HEK293 (cell line): Measurements from ENCODE around the gene COPE.

Source experiments
- CTCF ChIA-PET: fragments of 350-600 bp; formaldehyde crosslinking; extraction: SDS; loops from one replicate; lab custom pipeline; 2021; ENCODE audit warnings: antibody characterized with exemption; lab: Yijun Ruan, JAX
- POLR2A ChIA-PET: fragments of 300-600 bp; formaldehyde crosslinking; extraction: SDS; loops from one replicate; lab custom pipeline; 2020; ENCODE audit warnings: antibody characterized with exemption, inconsistent platforms; lab: Yijun Ruan, JAX
- H3K27ac ChIP-seq: fragments of 200-500 bp; sonication (Bioruptor generic); 2 replicates; pipeline ENCODE4 v1.5.1; 2014; ENCODE audit warnings: low read depth, low read length, control low read depth, inconsistent platforms; ENCODE audit errors: extremely low read depth
- H3K36me3 ChIP-seq, 2 experiments: fragments of 200-500 bp in 1 of 2; sonication (Bioruptor generic) in 1 of 2; 1 replicate in 1 of 2; 2 replicates in 1 of 2; pipeline ENCODE4 v1.5.1; 2014 to 2017; ENCODE audit warnings: inconsistent platforms in 2 of 2, low read length in 2 of 2; ENCODE audit not compliant: control insufficient read depth in 2 of 2, insufficient read depth in 1 of 2
- H3K4me1 ChIP-seq: fragments of 200-500 bp; sonication (Bioruptor generic); 2 replicates; pipeline ENCODE4 v1.5.1; 2014; ENCODE audit warnings: mild to moderate bottlenecking, low read length, inconsistent platforms; ENCODE audit not compliant: control insufficient read depth, insufficient read depth
- H3K4me3 ChIP-seq: 2 replicates; pipeline ENCODE4 v1.5.1; 2011; ENCODE audit warnings: low read depth, mild to moderate bottlenecking, control low read depth, low read length, moderate library complexity
- H3K9me3 ChIP-seq: fragments of 200-500 bp; sonication (Bioruptor generic); 2 replicates; pipeline ENCODE4 v1.5.1; 2014; ENCODE audit warnings: low read depth, low read length, inconsistent platforms; ENCODE audit not compliant: control insufficient read depth, insufficient read depth
- BCL11B ChIP-seq: fragments of 450-650 bp; formaldehyde crosslinking; IDR thresholded peaks from 2 replicates; pipeline ENCODE4 v1.5.1; 2016; ENCODE audit warnings: low read depth, missing biosample characterization, missing genetic modification characterization
- HOXD13 ChIP-seq: sonication (generic); formaldehyde crosslinking; IDR thresholded peaks from 2 replicates; pipeline ENCODE4 v1.8.0; 2022; ENCODE audit warnings: missing genetic modification reagents, borderline replicate concordance
- KLF16 ChIP-seq: fragments of 450-650 bp; formaldehyde crosslinking; IDR thresholded peaks from 2 replicates; pipeline ENCODE4 v1.5.1; 2017; ENCODE audit warnings: missing biosample characterization, missing genetic modification characterization
- OVOL3 ChIP-seq: fragments of 450-650 bp; formaldehyde crosslinking; IDR thresholded peaks from 2 replicates; pipeline ENCODE4 v1.5.1; 2016; ENCODE audit warnings: missing biosample characterization, missing genetic modification characterization
- RBAK ChIP-seq: fragments of 450-650 bp; formaldehyde crosslinking; IDR thresholded peaks from 2 replicates; pipeline ENCODE4 v1.5.1; 2016; ENCODE audit warnings: missing biosample characterization, missing genetic modification characterization
- TCF7L2 ChIP-seq: IDR thresholded peaks from 2 replicates; pipeline ENCODE4 v1.6.1; 2011; ENCODE audit warnings: low read depth, mild to moderate bottlenecking, inconsistent platforms, low read length, moderate library complexity, borderline replicate concordance
- WT1 ChIP-seq: fragments of 450-650 bp; formaldehyde crosslinking; IDR thresholded peaks from 2 replicates; pipeline ENCODE4 v1.5.1; 2016; ENCODE audit warnings: missing biosample characterization, missing genetic modification characterization
- ZEB2 ChIP-seq: fragments of 450-650 bp; formaldehyde crosslinking; IDR thresholded peaks from 2 replicates; pipeline ENCODE4 v1.5.1; 2016; ENCODE audit warnings: missing biosample characterization, missing genetic modification characterization
- ZFP3 ChIP-seq: fragments of 450-650 bp; formaldehyde crosslinking; IDR thresholded peaks from 2 replicates; pipeline ENCODE4 v1.5.1; 2016; ENCODE audit warnings: low read depth, missing biosample characterization, missing genetic modification characterization
- ZNF133 ChIP-seq: fragments of 450-650 bp; formaldehyde crosslinking; IDR thresholded peaks from 2 replicates; pipeline ENCODE4 v1.5.1; 2016; ENCODE audit warnings: missing biosample characterization, missing genetic modification characterization
- ZNF248 ChIP-seq: fragments of 450-650 bp; formaldehyde crosslinking; IDR thresholded peaks from 2 replicates; pipeline ENCODE4 v1.5.1; 2017; ENCODE audit warnings: missing biosample characterization, missing genetic modification characterization
- ZNF292 ChIP-seq: fragments of 450-650 bp; formaldehyde crosslinking; IDR thresholded peaks from 2 replicates; pipeline ENCODE4 v1.5.1; 2016; ENCODE audit warnings: low read depth, missing biosample characterization, missing genetic modification characterization, borderline replicate concordance
- ZNF600 ChIP-seq: fragments of 450-650 bp; formaldehyde crosslinking; IDR thresholded peaks from 2 replicates; pipeline ENCODE4 v1.5.1; 2016; ENCODE audit warnings: missing biosample characterization, missing genetic modification characterization
- ZNF621 ChIP-seq: fragments of 450-650 bp; formaldehyde crosslinking; IDR thresholded peaks from 2 replicates; pipeline ENCODE4 v1.5.1; 2017; ENCODE audit warnings: missing biosample characterization, missing genetic modification characterization
- ZNF660 ChIP-seq: fragments of 450-650 bp; IDR thresholded peaks from 2 replicates; pipeline ENCODE4 v1.5.1; 2018; ENCODE audit warnings: missing biosample characterization, mild to moderate bottlenecking, missing genetic modification characterization
- ZNF76 ChIP-seq: fragments of 450-650 bp; formaldehyde crosslinking; IDR thresholded peaks from 2 replicates; pipeline ENCODE4; 2016; ENCODE audit warnings: low read depth, missing biosample characterization, missing genetic modification characterization, borderline replicate concordance
- TF ChIP-seq, protein P1 (sequence below): fragments of 450-650 bp; formaldehyde crosslinking; IDR thresholded peaks from 2 replicates; pipeline ENCODE4 v1.5.1; 2016; ENCODE audit warnings: missing biosample characterization, missing genetic modification characterization
- TF ChIP-seq, protein P2 (sequence below): fragments of 450-650 bp; formaldehyde crosslinking; IDR thresholded peaks from 2 replicates; pipeline ENCODE4 v1.5.1; 2016; ENCODE audit warnings: missing biosample characterization, missing genetic modification characterization
- TF ChIP-seq, protein P3 (sequence below): fragments of 450-650 bp; formaldehyde crosslinking; IDR thresholded peaks from 2 replicates; pipeline ENCODE4 v1.5.1; 2016; ENCODE audit warnings: missing biosample characterization, missing genetic modification characterization
- TF ChIP-seq, protein P4 (sequence below): fragments of 450-650 bp; formaldehyde crosslinking; IDR thresholded peaks from 2 replicates; pipeline ENCODE4 v1.5.1; 2016; ENCODE audit warnings: missing biosample characterization, missing genetic modification characterization, borderline replicate concordance
- TF ChIP-seq, protein P5 (sequence below): fragments of 450-650 bp; formaldehyde crosslinking; IDR thresholded peaks from 2 replicates; pipeline ENCODE4; 2016; ENCODE audit warnings: missing biosample characterization, missing genetic modification characterization
- TF ChIP-seq, protein P6 (sequence below): fragments of 450-650 bp; formaldehyde crosslinking; IDR thresholded peaks from 2 replicates; pipeline ENCODE4 v1.5.1; 2016; ENCODE audit warnings: missing biosample characterization, missing genetic modification characterization
- TF ChIP-seq, protein P7 (sequence below): fragments of 450-650 bp; formaldehyde crosslinking; IDR thresholded peaks from 2 replicates; pipeline ENCODE4 v1.5.1; 2016; ENCODE audit warnings: missing biosample characterization, missing genetic modification characterization

COPE gene

DNA sequence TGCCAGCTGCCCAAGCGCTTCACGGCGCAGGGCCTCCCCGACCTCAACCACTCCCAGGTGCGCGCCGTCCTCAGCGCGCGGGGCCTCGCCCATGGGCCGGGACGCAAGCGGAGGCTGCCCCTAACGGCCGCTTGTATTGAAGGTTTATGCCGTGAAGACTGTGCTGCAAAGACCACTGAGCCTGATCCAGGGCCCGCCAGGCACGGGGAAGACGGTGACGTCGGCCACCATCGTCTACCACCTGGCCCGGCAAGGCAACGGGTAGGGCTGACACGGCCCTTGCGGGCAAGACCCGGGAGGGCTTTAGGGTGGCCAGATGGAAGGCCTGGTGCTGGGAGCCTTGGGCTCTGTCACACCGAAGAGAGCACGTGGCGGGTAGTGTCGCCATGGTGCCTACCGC, 64.2 kb downstream of the COPE start:
- Histone ChIP-seq H3K36me3 (peaks cover 8 to 99% of the 10 kb centered on the region in 2 experiments; a peak in 2 of 3 replicates), H3K9me3 (no peaks in the 10 kb centered on the region), H3K4me3 (no peak overlapping the region), H3K4me1 (no peaks in the 10 kb centered on the region), H3K27ac (no peak overlapping the region)
- POLR2A ChIA-PET: no interaction called here
- CTCF ChIA-PET: interaction anchor here (0.7 to 1.6 kb wide), 3 partner anchors 8 to 58 kb away, joined by 3 to 8 read pairs (median 3); no protein-coding TSS in a partner anchor
- TF ChIP-seq, protein P1, sequence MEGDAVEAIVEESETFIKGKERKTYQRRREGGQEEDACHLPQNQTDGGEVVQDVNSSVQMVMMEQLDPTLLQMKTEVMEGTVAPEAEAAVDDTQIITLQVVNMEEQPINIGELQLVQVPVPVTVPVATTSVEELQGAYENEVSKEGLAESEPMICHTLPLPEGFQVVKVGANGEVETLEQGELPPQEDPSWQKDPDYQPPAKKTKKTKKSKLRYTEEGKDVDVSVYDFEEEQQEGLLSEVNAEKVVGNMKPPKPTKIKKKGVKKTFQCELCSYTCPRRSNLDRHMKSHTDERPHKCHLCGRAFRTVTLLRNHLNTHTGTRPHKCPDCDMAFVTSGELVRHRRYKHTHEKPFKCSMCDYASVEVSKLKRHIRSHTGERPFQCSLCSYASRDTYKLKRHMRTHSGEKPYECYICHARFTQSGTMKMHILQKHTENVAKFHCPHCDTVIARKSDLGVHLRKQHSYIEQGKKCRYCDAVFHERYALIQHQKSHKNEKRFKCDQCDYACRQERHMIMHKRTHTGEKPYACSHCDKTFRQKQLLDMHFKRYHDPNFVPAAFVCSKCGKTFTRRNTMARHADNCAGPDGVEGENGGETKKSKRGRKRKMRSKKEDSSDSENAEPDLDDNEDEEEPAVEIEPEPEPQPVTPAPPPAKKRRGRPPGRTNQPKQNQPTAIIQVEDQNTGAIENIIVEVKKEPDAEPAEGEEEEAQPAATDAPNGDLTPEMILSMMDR: no peak

DNA sequence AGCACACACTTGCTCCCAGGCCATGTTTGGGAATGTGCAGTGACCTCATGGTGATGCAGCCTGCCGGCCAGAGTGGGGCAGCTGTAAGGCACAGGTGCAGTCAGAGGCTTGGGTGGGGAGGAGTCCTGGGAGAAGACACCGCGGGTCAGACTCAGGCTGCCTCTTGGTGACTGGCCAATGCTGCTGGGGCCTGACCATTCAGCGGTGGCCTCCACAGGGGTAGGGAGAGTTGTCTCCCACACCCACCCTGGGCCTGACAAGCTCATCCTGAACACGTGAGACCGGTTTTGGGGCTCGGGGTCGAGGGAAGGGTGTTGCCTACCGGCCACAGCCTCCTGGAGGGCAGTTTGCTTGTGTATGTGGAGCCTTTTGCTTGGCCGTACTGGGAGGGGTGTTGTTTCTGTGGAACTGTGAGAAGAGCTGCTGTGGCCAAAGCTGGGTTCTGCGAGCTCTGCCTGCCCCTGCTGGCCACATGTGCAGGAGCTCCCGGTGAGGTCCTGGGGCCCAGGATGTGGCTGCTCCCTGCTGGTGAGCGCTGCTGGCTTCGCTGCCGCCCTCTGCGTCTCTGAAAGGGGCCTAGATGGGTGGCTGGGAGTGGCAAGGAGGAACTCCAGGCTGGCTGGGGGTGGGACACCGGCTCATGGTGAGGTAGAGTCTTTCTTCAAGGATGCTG, 65.3 kb downstream of the COPE start:
- CTCF ChIA-PET: interaction anchor here (0.6 to 0.7 kb wide), 2 partner anchors 318 to 383 kb away, joined by 3 to 5 read pairs; no protein-coding TSS in a partner anchor

DNA sequence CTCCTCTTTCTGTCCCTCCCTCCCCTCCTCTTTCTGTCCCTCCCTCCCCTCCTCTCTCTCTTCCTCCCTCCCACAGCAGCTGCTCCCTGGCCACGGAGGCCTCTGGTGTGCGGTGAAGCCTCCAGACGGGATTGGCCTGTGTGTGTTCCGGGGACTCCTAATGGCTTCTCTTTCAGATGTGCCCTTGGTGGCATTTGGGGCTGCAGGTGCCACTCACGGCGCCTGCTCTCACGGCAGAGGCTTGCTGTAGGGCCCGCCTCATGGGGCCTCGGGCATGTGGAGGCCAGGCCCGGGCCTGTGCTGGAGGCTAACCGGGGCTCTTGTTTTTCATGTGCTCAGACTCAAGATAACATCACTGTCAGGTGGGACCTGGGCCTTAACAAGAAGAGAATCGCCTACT, 66.5 kb downstream of the COPE start:
- H3K27ac ChIP-seq: no peak overlapping the region
- ChIA-PET CTCF (no interaction called here), POLR2A (no interaction called here)
- TF ChIP-seq ZNF133: no peak
- TF ChIP-seq, protein P2, sequence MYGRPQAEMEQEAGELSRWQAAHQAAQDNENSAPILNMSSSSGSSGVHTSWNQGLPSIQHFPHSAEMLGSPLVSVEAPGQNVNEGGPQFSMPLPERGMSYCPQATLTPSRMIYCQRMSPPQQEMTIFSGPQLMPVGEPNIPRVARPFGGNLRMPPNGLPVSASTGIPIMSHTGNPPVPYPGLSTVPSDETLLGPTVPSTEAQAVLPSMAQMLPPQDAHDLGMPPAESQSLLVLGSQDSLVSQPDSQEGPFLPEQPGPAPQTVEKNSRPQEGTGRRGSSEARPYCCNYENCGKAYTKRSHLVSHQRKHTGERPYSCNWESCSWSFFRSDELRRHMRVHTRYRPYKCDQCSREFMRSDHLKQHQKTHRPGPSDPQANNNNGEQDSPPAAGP (tag by site-specific recombination): no peak
- TF ChIP-seq TCF7L2: no peak
- TF ChIP-seq, protein P3, sequence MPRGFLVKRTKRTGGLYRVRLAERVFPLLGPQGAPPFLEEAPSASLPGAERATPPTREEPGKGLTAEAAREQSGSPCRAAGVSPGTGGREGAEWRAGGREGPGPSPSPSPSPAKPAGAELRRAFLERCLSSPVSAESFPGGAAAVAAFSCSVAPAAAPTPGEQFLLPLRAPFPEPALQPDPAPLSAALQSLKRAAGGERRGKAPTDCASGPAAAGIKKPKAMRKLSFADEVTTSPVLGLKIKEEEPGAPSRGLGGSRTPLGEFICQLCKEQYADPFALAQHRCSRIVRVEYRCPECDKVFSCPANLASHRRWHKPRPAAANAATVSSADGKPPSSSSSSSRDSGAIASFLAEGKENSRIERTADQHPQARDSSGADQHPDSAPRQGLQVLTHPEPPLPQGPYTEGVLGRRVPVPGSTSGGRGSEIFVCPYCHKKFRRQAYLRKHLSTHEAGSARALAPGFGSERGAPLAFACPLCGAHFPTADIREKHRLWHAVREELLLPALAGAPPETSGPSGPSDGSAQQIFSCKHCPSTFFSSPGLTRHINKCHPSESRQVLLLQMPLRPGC (tag by site-specific recombination): no peak
- TF ChIP-seq BCL11B (tag by site-specific recombination): no peak
- TF ChIP-seq, protein P4, sequence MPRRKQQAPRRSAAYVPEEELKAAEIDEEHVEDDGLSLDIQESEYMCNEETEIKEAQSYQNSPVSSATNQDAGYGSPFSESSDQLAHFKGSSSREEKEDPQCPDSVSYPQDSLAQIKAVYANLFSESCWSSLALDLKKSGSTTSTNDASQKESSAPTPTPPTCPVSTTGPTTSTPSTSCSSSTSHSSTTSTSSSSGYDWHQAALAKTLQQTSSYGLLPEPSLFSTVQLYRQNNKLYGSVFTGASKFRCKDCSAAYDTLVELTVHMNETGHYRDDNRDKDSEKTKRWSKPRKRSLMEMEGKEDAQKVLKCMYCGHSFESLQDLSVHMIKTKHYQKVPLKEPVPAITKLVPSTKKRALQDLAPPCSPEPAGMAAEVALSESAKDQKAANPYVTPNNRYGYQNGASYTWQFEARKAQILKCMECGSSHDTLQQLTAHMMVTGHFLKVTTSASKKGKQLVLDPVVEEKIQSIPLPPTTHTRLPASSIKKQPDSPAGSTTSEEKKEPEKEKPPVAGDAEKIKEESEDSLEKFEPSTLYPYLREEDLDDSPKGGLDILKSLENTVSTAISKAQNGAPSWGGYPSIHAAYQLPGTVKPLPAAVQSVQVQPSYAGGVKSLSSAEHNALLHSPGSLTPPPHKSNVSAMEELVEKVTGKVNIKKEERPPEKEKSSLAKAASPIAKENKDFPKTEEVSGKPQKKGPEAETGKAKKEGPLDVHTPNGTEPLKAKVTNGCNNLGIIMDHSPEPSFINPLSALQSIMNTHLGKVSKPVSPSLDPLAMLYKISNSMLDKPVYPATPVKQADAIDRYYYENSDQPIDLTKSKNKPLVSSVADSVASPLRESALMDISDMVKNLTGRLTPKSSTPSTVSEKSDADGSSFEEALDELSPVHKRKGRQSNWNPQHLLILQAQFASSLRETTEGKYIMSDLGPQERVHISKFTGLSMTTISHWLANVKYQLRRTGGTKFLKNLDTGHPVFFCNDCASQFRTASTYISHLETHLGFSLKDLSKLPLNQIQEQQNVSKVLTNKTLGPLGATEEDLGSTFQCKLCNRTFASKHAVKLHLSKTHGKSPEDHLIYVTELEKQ (tag by site-specific recombination): no peak
- TF ChIP-seq, protein P5, sequence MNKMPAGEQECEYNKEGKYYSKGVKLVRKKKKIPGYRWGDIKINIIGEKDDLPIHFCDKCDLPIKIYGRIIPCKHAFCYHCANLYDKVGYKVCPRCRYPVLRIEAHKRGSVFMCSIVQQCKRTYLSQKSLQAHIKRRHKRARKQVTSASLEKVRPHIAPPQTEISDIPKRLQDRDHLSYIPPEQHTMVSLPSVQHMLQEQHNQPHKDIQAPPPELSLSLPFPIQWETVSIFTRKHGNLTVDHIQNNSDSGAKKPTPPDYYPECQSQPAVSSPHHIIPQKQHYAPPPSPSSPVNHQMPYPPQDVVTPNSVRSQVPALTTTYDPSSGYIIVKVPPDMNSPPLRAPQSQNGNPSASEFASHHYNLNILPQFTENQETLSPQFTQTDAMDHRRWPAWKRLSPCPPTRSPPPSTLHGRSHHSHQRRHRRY (tag by site-specific recombination): no peak
- TF ChIP-seq ZNF600 (tag by site-specific recombination): no peak

More for the DNA sequence above, 65.3 kb downstream of the COPE start:
- H3K4me3 ChIP-seq: no peak overlapping the region
- POLR2A ChIA-PET: no interaction called here
- H3K36me3 ChIP-seq: peaks cover 8 to 99% of the 10 kb centered on the region in 2 experiments; a peak in 2 of 3 replicates
- TF ChIP-seq, protein P6, sequence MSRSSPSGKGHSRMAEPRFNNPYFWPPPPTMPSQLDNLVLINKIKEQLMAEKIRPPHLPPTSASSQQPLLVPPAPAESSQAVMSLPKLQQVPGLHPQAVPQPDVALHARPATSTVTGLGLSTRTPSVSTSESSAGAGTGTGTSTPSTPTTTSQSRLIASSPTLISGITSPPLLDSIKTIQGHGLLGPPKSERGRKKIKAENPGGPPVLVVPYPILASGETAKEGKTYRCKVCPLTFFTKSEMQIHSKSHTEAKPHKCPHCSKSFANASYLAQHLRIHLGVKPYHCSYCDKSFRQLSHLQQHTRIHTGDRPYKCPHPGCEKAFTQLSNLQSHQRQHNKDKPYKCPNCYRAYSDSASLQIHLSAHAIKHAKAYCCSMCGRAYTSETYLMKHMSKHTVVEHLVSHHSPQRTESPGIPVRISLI (tag by site-specific recombination): no peak
- TF ChIP-seq WT1 (tag by site-specific recombination) (no peak), ZNF292 (tag by site-specific recombination) (no peak), ZNF660 (tag by site-specific recombination) (no peak), KLF16 (tag by site-specific recombination) (no peak), OVOL3 (no peak), ZNF248 (tag by site-specific recombination) (no peak), ZEB2 (tag by site-specific recombination) (no peak), HOXD13 (CRISPR knock-in tag) (no peak), RBAK (tag by site-specific recombination) (no peak), ZNF621 (tag by site-specific recombination) (no peak), ZNF76 (tag by site-specific recombination) (no peak), ZFP3 (tag by site-specific recombination) (no peak)
- TF ChIP-seq, protein P5 (tag by site-specific recombination): no peak
- TF ChIP-seq, protein P7, sequence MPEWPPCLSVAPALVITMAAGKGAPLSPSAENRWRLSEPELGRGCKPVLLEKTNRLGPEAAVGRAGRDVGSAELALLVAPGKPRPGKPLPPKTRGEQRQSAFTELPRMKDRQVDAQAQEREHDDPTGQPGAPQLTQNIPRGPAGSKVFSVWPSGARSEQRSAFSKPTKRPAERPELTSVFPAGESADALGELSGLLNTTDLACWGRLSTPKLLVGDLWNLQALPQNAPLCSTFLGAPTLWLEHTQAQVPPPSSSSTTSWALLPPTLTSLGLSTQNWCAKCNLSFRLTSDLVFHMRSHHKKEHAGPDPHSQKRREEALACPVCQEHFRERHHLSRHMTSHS (tag by site-specific recombination): no peak
- no peaks in the 10 kb centered on the region for H3K4me1 ChIP-seq
- H3K27ac ChIP-seq: no peak overlapping the region
- H3K9me3 ChIP-seq: no peaks in the 10 kb centered on the region

More for the DNA sequence above, 66.5 kb downstream of the COPE start:
- Histone ChIP-seq H3K36me3 (peaks cover 8 to 99% of the 10 kb centered on the region in 2 experiments; a peak in 2 of 3 replicates), H3K9me3 (no peaks in the 10 kb centered on the region), H3K4me3 (no peak overlapping the region), H3K4me1 (no peaks in the 10 kb centered on the region)
